ENCODE results near the gene PCDHGC5.

PCDHGC5 gene

GRCh38 chr5:141488591-141489561 lies at the start of gene PCDHGC5:
TSS of gene PCDHGC5 (plus strand) at chr5:141489081. CDS start at chr5:141489241, 160 bp downstream.
- no peaks in the 10 kb centered on the region; the same call in 1 of the 2 replicates for H3K36me3 ChIP-seq (ENCODE audit: control insufficient read depth, insufficient read depth, low read length)
- peaks cover 50% of the 10 kb centered on the region for H3K4me1 ChIP-seq (ENCODE audit: control insufficient read depth, insufficient read depth, low read length)
- no peaks in the 10 kb centered on the region for H3K9me3 ChIP-seq (ENCODE audit: control insufficient read depth, insufficient read depth, low read depth, low read length)
- H3K4me3 ChIP-seq (ENCODE audit: low read depth, low read length), result no peak within 1 kb of the TSS; the same call in 1 of the 2 replicates
- no peak within 1 kb of the TSS for H3K9ac ChIP-seq (ENCODE audit: low read length)
- peaks cover 77% of the 10 kb centered on the region for H3K27me3 ChIP-seq (ENCODE audit: control insufficient read depth, insufficient read depth, low read length)
- no peak within 1 kb of the TSS for H3K27ac ChIP-seq (ENCODE audit: low read depth, low read length)

- Histone ChIP-seq H3K4me1 (ENCODE audit: control insufficient read depth, insufficient read depth, low read length) (no peaks in the 10 kb centered on the region), H3K27me3 (ENCODE audit: control insufficient read depth, insufficient read depth, low read length) (no peaks in the 10 kb centered on the region), H3K9ac (ENCODE audit: low read length) (no peak overlapping the region), H3K36me3 (ENCODE audit: control insufficient read depth, insufficient read depth, low read length) (no peaks in the 10 kb centered on the region), H3K9me3 (ENCODE audit: control insufficient read depth, insufficient read depth, low read depth, low read length) (peaks cover 14% of the 10 kb centered on the region), H3K27ac (ENCODE audit: low read depth, low read length) (no peak overlapping the region), H3K4me3 (ENCODE audit: low read depth, low read length) (no peak overlapping the region)
Observed at GRCh38 chr5:141439411-141440141, 49.3 kb upstream of the PCDHGC5 start.

- peaks cover 14% of the 10 kb centered on the region for H3K9me3 ChIP-seq (ENCODE audit: control insufficient read depth, insufficient read depth, low read depth, low read length)
- H3K9ac ChIP-seq (ENCODE audit: low read length), result no peak overlapping the region
- no peaks in the 10 kb centered on the region for H3K4me1 ChIP-seq (ENCODE audit: control insufficient read depth, insufficient read depth, low read length)
- H3K27ac ChIP-seq (ENCODE audit: low read depth, low read length), result no peak overlapping the region
- no peak overlapping the region for H3K4me3 ChIP-seq (ENCODE audit: low read depth, low read length)
- H3K27me3 ChIP-seq (ENCODE audit: control insufficient read depth, insufficient read depth, low read length), result no peaks in the 10 kb centered on the region
- H3K36me3 ChIP-seq (ENCODE audit: control insufficient read depth, insufficient read depth, low read length), result no peaks in the 10 kb centered on the region
Observed at GRCh38 chr5:141440341-141440740, 48.5 kb upstream of the PCDHGC5 start.

GRCh38 chr5:141441571-141442170 lies 47.2 kb upstream of the PCDHGC5 start:
- no peaks in the 10 kb centered on the region for H3K27me3 ChIP-seq (ENCODE audit: control insufficient read depth, insufficient read depth, low read length)
- H3K4me1 ChIP-seq (ENCODE audit: control insufficient read depth, insufficient read depth, low read length), result no peaks in the 10 kb centered on the region
- peaks cover 7% of the 10 kb centered on the region for H3K9me3 ChIP-seq (ENCODE audit: control insufficient read depth, insufficient read depth, low read depth, low read length)
- H3K27ac ChIP-seq (ENCODE audit: low read depth, low read length), result no peak overlapping the region
- H3K9ac ChIP-seq (ENCODE audit: low read length), result no peak overlapping the region
- H3K4me3 ChIP-seq (ENCODE audit: low read depth, low read length), result no peak overlapping the region
- H3K36me3 ChIP-seq (ENCODE audit: control insufficient read depth, insufficient read depth, low read length), result no peaks in the 10 kb centered on the region

GRCh38 chr5:141465351-141465750 lies 23.5 kb upstream of the PCDHGC5 start:
- Histone ChIP-seq H3K4me1 (ENCODE audit: control insufficient read depth, insufficient read depth, low read length) (no peaks in the 10 kb centered on the region), H3K4me3 (ENCODE audit: low read depth, low read length) (no peak overlapping the region), H3K27me3 (ENCODE audit: control insufficient read depth, insufficient read depth, low read length) (no peaks in the 10 kb centered on the region), H3K9ac (ENCODE audit: low read length) (no peak overlapping the region), H3K27ac (ENCODE audit: low read depth, low read length) (no peak overlapping the region), H3K9me3 (ENCODE audit: control insufficient read depth, insufficient read depth, low read depth, low read length) (no peaks in the 10 kb centered on the region), H3K36me3 (ENCODE audit: control insufficient read depth, insufficient read depth, low read length) (no peaks in the 10 kb centered on the region)

- H3K9ac ChIP-seq (ENCODE audit: low read length), result peak within 1 kb of the TSS; percentile 63
- H3K4me3 ChIP-seq (ENCODE audit: low read depth, low read length), result peak within 1 kb of the TSS; percentile 80
- H3K4me1 ChIP-seq (ENCODE audit: control insufficient read depth, insufficient read depth, low read length), result peaks cover 19% of the 10 kb centered on the region; the same call in 1 of the 2 replicates
- no peak within 1 kb of the TSS for H3K27ac ChIP-seq (ENCODE audit: low read depth, low read length)
- no peaks in the 10 kb centered on the region for H3K36me3 ChIP-seq (ENCODE audit: control insufficient read depth, insufficient read depth, low read length)
- no peaks in the 10 kb centered on the region for H3K9me3 ChIP-seq (ENCODE audit: control insufficient read depth, insufficient read depth, low read depth, low read length)
- peaks cover 29% of the 10 kb centered on the region for H3K27me3 ChIP-seq (ENCODE audit: control insufficient read depth, insufficient read depth, low read length)
Observed at GRCh38 chr5:141475625-141476131, 13.2 kb upstream of the PCDHGC5 start, which contains the start of gene PCDHGC3. TSS of gene PCDHGC3 (plus strand) at chr5:141475966. CDS start at chr5:141476117, 151 bp downstream.

GRCh38 chr5:141476132-141476911 lies 12.6 kb upstream of the PCDHGC5 start:
- H3K4me3 ChIP-seq (ENCODE audit: low read depth, low read length), result peak overlapping the region; percentile 80
- H3K27me3 ChIP-seq (ENCODE audit: control insufficient read depth, insufficient read depth, low read length), result peaks cover 29% of the 10 kb centered on the region
- H3K4me1 ChIP-seq (ENCODE audit: control insufficient read depth, insufficient read depth, low read length), result peaks cover 19% of the 10 kb centered on the region; the same call in 1 of the 2 replicates
- H3K9me3 ChIP-seq (ENCODE audit: control insufficient read depth, insufficient read depth, low read depth, low read length), result no peaks in the 10 kb centered on the region
- no peaks in the 10 kb centered on the region for H3K36me3 ChIP-seq (ENCODE audit: control insufficient read depth, insufficient read depth, low read length)
- peak overlapping the region; percentile 63 for H3K9ac ChIP-seq (ENCODE audit: low read length)
- no peak overlapping the region for H3K27ac ChIP-seq (ENCODE audit: low read depth, low read length)

GRCh38 chr5:141477044-141477575 lies 11.8 kb upstream of the PCDHGC5 start:
- Histone ChIP-seq H3K36me3 (ENCODE audit: control insufficient read depth, insufficient read depth, low read length) (no peaks in the 10 kb centered on the region), H3K4me3 (ENCODE audit: low read depth, low read length) (peak overlapping the region; percentile 80), H3K9ac (ENCODE audit: low read length) (no peak overlapping the region), H3K4me1 (ENCODE audit: control insufficient read depth, insufficient read depth, low read length) (peaks cover 19% of the 10 kb centered on the region; the same call in 1 of the 2 replicates), H3K9me3 (ENCODE audit: control insufficient read depth, insufficient read depth, low read depth, low read length) (no peaks in the 10 kb centered on the region), H3K27ac (ENCODE audit: low read depth, low read length) (no peak overlapping the region), H3K27me3 (ENCODE audit: control insufficient read depth, insufficient read depth, low read length) (peaks cover 29% of the 10 kb centered on the region)

GRCh38 chr5:141477815-141478214 lies 11.1 kb upstream of the PCDHGC5 start:
- H3K27me3 ChIP-seq (ENCODE audit: control insufficient read depth, insufficient read depth, low read length), result peaks cover 29% of the 10 kb centered on the region
- H3K36me3 ChIP-seq (ENCODE audit: control insufficient read depth, insufficient read depth, low read length), result no peaks in the 10 kb centered on the region
- H3K4me3 ChIP-seq (ENCODE audit: low read depth, low read length), result 0 out of 2 replicates have a peak overlapping the region, but pooled peaks have one; percentile 13
- no peak overlapping the region for H3K9ac ChIP-seq (ENCODE audit: low read length)
- H3K9me3 ChIP-seq (ENCODE audit: control insufficient read depth, insufficient read depth, low read depth, low read length), result no peaks in the 10 kb centered on the region
- H3K27ac ChIP-seq (ENCODE audit: low read depth, low read length), result no peak overlapping the region
- peaks cover 19% of the 10 kb centered on the region; the same call in 1 of the 2 replicates for H3K4me1 ChIP-seq (ENCODE audit: control insufficient read depth, insufficient read depth, low read length)

Measured in HUES6 (cell line).